Putamen (tissue), 1 donor: ENCODE measurements around the gene AVPR1B.

Experiments used
- DNase-seq: peaks from one replicate; pipeline ENCODE4 v3.0.0-alpha.2; 2016; ENCODE audit warnings: low spot score

Gene AVPR1B, protein sequence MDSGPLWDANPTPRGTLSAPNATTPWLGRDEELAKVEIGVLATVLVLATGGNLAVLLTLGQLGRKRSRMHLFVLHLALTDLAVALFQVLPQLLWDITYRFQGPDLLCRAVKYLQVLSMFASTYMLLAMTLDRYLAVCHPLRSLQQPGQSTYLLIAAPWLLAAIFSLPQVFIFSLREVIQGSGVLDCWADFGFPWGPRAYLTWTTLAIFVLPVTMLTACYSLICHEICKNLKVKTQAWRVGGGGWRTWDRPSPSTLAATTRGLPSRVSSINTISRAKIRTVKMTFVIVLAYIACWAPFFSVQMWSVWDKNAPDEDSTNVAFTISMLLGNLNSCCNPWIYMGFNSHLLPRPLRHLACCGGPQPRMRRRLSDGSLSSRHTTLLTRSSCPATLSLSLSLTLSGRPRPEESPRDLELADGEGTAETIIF

DNA sequence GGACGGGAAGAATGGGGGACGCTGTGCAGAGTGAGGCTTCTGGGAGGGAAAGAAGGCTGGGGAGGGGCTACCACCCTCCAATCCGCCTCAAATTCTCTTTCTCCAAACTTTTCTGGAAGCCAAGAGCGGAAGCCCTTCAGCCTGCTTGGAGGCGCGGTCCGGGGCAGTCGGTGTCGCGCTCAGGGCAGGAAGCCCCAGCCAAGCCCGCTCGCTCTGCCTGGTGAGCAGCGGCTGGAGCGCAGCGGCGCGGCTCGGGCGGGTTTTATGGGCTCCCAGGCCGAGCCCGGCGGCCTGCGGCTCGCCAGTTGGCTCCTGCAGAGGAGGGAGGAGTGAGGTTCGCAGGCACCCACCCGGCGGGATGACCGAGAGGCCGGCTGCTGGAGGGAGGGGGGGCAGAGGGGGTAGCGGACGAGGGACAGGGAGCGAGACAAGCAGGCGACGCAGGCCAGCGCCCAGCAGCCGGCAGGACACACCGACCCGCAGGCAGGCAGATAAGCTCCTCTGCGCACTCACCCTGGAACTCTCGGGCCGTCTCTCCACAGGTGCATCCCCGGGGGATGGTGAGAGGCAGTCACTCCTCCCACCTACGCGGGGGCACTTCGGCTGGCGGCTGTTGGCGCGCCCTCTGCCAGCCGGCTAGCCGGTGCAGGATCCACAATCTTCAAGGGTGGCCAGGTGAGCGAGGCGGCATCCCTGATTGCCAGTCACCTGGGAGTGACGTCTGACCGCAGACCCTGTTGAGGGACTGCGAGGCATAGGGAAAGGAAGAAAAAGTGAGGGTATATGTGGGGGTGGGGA is at the start of gene AVPR1B:
Gene AVPR1B, minus strand, starts transcription at position 238 of the 798 bp plus-strand sequence. CDS start 498 bp downstream, outside the sequence.
- DNase-seq: no peak

DNA sequence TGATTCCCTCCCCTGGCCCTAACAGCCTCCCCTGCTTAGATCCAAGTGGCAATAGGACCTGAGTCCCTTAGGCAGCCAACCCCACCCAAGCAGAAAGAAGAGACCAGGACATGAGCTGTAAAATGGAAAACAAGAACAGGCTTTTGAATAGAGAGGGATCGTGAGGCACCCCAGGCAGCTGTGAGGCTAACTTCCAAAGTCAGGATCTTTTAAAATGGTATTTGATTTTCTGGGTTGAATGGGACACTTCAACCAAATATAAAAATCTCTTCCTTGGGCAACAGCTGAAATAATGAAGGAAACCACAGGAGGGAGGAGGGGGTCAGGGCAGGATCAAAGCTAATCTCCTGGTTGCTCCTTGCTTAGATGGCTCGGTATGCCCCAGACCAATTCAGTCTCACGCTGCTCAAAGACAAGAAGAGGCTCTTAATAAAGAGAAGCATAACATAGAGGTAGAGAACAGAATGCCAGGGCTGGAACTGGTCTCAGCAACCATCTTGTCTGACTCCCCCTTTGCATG is 28.6 kb upstream of the AVPR1B start:
- DNase-seq: no peak

DNA sequence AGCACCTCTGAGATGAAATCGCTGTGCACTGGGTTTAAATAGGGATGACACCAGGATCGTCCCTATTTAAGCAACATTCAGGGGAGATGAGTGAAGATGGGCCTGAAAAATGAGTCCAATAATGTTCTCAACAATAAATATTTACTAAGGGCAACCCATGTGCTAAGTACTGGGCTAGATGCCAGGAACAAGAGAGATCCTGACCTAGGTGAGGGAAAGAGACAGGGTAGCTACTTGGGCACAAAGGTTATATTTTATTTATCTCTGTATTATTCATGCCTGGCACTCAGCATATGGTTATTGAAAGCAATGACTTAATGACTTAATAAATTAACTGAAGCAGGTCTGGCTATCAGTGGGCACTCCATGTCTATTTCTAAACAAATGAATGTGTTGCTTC is 27.4 kb upstream of the AVPR1B start:
- no peak for DNase-seq

DNA sequence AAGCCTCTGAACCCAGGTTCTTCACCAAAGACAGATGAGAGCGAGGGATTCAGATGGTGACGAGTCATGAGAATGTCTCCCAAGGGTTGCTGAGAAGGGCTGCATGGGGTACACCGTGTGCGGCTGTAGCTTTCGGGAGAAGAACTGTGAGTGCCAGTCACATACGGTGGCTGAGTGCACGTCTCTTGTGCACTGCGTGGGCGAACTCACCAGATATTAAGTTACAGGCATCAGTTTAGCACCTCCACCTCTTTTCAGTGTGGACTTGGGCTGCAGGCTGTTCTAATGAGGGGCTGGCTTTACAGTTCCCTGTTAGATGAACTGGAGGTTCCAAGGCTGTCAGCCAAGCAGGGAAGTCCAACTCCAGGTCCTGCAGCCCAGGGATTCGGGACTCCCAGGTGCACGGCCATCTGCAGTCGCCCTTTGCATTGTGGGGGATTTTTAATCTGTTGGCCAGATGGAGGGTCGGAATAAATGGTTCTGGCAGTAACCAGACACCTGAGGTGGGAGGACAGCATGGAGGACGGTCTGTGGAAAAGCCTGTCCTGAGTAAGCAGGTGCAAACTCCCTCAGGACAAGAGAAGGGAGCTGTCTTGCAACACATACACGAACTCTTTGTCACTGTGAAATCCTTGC is 26.5 kb upstream of the AVPR1B start:
- DNase-seq: no peak

DNA sequence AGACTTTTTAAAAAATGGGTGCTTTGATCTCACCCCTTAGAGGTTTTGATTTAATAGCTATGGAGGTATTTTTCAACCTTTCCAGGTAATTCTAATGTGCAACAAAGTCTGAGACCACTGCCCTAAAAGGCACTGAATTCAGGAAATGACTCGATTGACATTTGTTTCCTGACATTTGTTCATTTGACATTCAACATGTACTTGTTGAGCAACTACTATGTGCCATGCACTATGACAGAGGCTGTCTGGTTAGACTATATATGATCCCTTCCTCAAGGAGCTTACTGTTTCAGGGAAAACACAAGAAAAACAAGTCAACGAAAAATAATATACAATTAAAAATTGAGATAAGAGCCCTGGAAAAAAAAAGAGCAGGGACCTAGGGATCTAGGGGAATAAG is 25.6 kb upstream of the AVPR1B start:
- DNase-seq: no peak

DNA sequence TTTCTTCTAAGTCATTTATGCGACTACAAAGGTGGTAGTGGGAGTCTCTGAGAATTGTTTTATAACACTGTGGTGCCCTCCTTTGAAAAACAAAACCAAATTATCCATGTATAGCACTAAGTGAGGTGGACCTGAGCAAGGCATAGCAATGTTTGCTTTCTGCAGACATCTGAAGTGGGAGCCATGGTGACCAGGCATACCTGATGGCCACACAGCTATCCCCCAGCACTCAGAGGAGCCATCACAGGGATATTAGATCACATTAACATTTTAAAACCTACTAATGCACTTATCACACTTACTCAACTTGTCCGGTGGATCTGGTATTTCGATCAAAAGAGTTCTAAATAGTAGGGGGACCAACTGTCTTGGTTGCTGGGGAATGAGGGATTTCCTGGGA is 24.8 kb upstream of the AVPR1B start:
- DNase-seq: no peak

DNA sequence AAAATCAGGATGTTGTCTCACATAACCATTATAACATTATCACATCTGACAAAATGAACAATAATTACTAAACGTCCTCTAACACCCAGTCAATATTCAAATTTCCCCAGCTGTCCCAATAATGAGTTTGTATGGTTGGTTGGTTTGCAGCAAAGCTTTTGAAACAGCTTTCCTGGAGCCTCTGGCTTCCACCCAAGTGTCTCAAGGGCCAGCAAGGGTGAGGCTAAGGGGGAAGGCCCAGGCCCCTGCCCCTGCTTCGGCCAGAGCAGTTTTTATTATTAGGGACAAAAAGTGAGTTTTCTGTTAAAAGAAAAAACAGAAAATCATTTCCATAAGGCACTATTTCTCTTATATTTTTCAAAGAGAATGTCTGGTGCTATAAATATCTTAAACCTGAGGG is 19.1 kb upstream of the AVPR1B start:
- no peak for DNase-seq

DNA sequence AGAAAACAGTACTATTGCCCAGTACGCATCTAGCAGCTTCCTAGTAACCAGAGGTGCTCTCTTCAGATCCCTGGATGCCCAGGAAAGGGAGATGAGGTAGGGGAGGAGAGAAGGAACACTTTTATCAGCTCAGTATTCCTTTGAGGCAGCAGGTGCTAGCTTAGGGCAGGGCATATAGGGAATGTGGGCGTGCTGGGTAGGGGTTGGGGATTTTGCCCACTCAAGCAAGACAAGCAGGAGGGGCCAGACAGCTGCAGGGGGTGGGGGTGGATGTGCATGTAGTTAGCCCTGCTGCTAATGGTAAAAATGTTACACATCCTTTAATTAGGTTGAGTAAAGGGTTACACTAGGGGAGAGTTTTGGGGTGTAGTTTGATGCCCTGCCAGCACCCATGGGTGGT is 18.1 kb upstream of the AVPR1B start:
- DNase-seq: no peak

DNA sequence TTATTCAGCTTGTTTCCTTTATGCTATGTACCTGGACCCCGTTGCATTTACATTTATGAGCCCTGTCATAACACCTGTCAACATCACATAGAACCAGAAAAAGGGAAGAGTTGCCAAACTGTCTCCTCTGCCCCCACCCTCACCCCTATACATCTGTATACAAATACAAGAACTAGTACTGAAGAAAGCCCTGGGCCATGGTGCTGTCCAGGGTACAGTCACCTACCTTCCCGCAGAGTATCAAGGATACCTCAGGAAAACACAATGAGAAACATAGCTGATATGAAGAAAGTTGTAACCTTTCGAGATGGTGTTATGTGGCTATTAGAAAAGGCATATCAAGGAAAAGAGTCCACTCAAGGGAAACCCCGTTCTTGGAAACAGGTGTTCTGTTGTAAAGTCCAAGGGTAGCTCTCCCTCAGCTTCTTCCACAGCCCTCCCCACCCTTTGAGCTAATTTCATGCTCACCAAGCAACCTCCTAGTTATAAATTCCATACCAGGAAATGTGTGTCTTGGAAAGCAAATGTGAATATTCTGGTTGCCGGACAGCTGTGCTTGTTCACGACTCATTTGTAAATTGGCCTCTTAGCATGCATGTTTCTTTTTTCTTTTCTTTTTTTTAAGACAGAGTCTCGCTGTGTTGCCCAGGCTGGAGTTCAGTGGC is 16.7 kb upstream of the AVPR1B start:
- DNase-seq: no peak

DNA sequence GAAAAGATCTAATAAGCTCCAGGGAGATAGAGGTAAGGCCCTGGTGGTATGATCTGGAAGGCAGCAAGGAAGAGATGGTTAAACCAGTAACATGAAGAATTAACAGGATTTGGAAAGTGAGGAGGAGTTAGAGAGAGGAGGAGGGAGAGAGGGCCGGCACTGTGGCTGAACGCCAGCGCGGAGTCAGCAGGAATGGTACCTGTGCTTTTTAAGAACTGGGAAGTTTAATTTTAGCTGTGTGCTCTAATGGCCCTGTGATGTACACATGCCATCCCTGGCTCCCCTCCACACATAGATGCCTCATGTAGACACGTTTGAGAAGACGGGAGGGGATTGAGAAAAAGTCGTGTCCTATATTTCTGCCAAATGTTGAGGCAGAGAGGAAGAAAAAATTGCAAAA is 13.8 kb upstream of the AVPR1B start:
- no peak for DNase-seq

DNA sequence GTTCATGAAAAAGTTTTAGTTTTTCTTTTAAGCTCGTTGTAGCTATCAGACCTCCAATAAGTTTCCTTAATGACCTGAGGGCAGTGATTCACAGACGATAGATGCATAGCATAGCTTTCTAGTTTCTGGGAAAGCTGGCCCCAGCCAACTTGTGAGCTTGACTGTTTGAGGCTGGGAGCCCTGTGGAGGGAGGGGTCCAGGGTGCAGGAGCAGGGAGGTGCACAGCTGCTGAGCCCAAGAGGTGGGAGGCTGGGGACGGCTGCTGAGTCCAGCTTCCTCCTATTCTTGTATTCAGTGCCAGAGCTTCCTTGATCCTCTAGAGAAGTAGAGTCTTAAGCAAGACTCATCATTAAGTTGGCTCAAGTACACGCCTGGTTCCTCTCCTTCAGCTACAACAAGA is 11.0 kb upstream of the AVPR1B start:
- no peak for DNase-seq

DNA sequence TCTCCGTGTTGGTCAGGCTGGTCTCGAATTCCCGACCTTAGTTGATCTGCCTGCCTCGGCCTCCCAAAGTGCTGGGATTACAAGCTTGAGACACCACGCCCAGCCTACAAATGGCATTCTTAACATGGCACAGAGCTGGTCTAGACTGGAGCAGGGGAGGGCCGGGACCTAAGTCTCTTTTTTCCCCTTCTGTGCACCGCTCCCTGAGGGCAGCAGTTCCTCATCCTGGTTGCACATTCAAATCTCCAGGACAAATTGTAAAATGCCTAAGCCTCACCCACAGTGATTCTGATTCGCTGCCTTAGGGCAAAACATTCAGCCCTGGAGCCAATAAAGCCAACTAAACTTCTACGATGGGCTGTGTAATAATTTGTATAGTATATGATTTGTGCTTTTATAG is 10.1 kb upstream of the AVPR1B start:
- DNase-seq: no peak

DNA sequence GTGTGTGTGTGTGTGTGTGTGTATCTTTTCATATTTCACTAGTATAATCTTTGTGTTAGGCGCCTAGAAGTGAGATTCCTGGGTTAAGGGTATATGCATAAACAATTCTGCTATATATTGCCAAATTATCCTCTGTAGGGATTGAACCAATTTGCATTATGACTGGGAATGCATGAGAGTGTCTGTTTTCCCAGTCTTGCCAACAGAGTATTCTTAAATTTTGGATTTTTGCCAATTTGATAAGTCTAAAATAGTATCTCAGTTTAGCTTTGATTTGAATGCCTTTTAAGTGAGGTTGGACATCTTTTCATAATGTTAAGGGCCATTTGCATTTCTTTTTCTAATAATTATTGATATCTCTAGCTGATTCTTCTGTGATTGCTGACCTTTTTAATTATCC is 8.2 kb upstream of the AVPR1B start:
- no peak for DNase-seq

DNA sequence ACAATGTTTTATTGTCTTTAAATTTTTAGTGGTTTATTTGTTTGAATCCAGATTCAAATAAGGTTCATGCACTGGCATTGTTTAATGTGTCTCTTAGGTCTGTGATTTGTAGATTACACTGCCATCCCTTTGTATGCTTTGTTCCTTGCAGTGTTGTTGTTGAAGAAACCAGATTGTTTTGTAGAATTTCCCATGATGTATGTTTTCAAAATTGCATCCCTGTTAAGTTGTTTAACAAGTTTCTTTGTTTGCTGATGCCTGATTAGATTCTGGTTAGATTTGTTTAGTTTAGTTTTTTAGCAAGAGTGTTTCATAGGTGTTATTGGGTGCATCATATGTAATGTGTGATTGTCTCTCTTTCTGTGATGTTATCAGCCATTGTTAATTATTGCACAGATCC is 5.5 kb upstream of the AVPR1B start:
- DNase-seq: no peak

DNA sequence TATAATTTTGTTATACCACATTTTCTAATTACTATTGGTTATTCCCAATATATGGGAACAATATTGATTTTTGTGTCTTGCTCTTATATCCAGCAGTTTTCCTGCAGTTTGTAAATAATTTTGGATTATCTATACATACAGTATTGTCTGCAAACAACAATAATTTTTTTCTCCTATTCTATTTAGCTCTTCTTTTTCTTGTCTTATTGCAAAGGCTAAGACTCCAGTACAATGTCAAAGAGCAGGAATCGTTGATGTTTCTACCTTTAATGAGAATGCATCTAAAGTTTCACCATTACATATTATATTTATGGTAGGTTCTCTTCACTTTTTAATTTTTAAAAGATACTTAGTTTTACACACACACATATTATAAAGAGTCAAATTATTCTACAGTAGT is 4.1 kb upstream of the AVPR1B start:
- no peak for DNase-seq

DNA sequence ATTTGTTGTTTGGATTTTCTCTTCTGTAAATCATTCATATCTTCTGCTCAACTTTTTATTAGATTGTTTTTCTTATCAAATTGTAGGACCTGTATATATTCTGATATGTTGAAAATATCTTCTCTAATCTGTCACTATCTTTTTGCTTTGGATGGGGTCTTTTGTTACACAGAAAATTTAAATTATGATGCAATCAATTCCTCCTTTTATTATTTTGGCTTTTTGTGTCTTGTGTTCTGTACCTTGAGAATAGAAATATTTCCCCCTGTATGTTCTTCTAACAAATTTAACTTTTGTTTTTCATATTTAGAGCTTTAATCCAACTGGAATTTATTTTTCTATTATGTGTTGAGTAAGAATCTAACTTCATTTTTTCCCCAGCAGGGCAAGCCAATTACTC is 3.2 kb upstream of the AVPR1B start:
- DNase-seq: no peak

DNA sequence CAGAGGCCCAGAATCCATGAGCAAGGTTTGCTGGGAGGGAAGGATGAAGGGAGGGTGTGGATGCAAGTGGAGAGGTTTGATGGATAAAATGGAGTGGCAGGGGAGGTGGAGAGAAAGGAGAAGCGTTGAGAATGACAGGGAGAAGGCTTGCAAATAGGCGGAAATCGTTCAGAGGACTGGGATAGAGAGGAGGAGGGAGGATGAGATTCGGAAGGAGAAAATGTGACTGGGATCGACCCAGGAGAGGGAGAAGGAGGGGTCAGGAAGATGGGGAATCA is 376 bp downstream of the AVPR1B start:
- DNase-seq: no peak

DNA sequence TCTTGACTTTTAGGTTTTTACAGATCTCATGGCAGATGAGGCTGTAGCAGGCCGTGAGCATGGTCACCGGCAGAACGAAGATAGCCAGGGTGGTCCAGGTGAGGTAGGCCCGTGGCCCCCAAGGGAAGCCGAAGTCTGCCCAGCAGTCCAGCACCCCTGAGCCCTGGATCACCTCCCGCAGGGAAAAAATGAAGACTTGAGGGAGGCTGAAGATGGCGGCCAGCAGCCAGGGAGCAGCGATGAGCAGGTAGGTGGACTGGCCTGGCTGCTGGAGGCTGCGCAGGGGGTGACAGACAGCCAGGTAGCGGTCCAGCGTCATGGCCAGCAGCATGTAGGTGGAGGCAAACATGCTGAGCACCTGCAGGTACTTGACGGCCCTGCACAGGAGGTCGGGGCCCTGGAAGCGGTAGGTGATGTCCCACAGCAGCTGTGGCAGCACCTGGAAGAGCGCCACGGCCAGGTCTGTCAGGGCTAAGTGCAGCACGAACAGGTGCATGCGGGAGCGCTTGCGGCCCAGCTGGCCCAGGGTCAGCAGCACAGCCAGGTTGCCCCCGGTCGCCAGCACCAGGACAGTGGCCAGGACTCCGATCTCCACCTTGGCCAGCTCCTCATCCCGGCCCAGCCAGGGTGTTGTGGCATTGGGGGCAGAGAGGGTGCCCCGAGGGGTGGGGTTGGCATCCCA is 856 bp downstream of the AVPR1B start:
- no peak for DNase-seq

DNA sequence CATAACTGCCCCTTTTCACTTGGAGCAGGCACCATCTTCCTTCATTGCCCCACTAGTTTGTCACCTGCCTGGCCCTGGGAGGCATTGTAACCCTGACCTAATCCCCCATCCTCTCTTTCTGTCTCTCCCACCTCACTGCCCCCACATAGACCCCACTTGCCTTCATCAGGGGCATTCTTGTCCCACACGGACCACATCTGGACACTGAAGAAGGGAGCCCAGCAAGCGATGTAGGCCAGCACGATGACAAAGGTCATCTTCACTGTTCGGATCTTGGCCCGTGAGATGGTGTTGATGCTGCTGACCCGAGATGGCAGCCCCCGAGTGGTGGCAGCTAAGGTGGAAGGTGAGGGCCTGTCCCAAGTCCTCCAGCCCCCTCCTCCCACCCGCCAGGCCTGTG is 1.4 kb downstream of the AVPR1B start:
- no peak for DNase-seq

DNA sequence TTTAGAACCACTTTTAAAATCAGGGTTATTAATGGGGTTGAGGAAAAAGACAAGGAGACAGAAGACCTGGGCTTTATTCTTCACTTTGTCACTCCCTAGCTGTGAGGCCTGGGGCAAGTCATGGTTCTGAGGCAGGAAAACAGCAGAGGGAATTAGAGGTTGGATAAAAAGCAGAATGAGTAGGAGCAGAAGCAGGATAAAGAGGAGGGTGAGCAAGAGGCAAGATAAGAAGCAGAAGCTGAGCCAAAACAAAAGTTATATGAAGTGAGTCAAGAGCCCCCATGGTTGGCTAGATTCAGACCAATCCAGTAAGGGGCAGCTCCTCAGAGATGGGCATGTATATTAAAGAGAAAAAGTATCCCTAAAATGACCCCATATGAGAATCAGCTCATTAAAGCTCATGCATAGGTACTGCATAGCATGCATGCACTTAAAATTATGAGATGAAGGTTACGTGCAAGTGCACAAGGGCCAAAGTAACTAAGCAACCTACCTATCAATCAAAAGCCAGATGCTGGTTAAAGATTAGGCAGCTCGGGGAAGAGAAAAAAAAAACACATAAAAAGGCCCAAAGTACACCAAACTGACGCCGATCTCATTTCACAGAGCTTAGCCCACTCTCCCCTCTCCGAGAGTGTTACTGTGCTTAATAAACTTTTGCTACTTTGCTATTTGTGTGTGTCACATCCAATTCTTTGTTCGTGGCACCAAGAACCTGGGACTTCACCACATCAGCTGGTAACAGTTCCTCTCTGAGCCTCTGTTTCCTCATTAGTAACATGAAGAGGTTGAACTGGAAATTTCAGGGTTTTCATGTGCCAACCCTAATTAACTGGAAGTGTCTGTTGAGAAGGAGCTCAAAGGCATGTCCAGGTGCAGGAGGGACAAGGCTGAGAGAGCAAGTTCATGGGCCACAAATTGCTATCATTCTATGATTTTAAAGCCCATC is 2.2 kb downstream of the AVPR1B start:
- no peak for DNase-seq
